ENCODE data around the gene PODXL2. TPM values are rescaled to one million over a fixed set of nuclear protein-coding genes. Genes with fewer than 3 reads are reported as not detected.

The PODXL2 gene
- total and polyA plus RNA-seq, 3 experiments from 2014 or later: 1.4 to 4.7 (median 1.7) TPM

GRCh38 chr3:127720985-127721935 lies 92.3 kb downstream of the PODXL2 start:
- no peaks in the 10 kb centered on the region for H3K9me3 ChIP-seq (ENCODE audit: low read length)
- H3K27ac Mint-ChIP-seq: no peak overlapping the region
- no peak for DNase-seq
- peaks cover 1 to 10% of the 10 kb centered on the region in 2 donors for H3K27me3 Mint-ChIP-seq
- POLR2A ChIA-PET: no interaction called here
- H3K9me3 Mint-ChIP-seq: no peaks in the 10 kb centered on the region
- CTCF ChIA-PET: no interaction called here
- H3K36me3 Mint-ChIP-seq: no peaks in the 10 kb centered on the region
- H3K27me3 ChIP-seq (ENCODE audit: insufficient read depth, low read length, poor library complexity, severe bottlenecking): no peaks in the 10 kb centered on the region
- H3K4me1 ChIP-seq (ENCODE audit: insufficient read depth, low read length): no peaks in the 10 kb centered on the region
- H3K27ac ChIP-seq (ENCODE audit: low read depth, low read length): no peak overlapping the region
- H3K36me3 ChIP-seq (ENCODE audit: insufficient read depth, low read length): no peaks in the 10 kb centered on the region
- H3K4me3 ChIP-seq (ENCODE audit: low read length): no peak overlapping the region
- no peaks in the 10 kb centered on the region for H3K4me1 Mint-ChIP-seq
- H3K4me3 Mint-ChIP-seq: no peak overlapping the region

GRCh38 chr3:127722091-127722784 lies 93.3 kb downstream of the PODXL2 start:
- no peaks in the 10 kb centered on the region for H3K27me3 ChIP-seq (ENCODE audit: insufficient read depth, low read length, poor library complexity, severe bottlenecking)
- no peaks in the 10 kb centered on the region for H3K9me3 ChIP-seq (ENCODE audit: low read length)
- no peak overlapping the region for H3K4me3 ChIP-seq (ENCODE audit: low read length)
- no peaks in the 10 kb centered on the region for H3K36me3 ChIP-seq (ENCODE audit: insufficient read depth, low read length)
- Mint-ChIP-seq H3K27ac (no peak overlapping the region), H3K36me3 (no peaks in the 10 kb centered on the region), H3K4me1 (no peaks in the 10 kb centered on the region), H3K4me3 (no peak overlapping the region), H3K27me3 (peaks cover 1 to 10% of the 10 kb centered on the region in 2 donors), H3K9me3 (no peaks in the 10 kb centered on the region)
- no peak overlapping the region for H3K27ac ChIP-seq (ENCODE audit: low read depth, low read length)
- ChIA-PET POLR2A (no interaction called here), CTCF (no interaction called here)
- H3K4me1 ChIP-seq (ENCODE audit: insufficient read depth, low read length): no peaks in the 10 kb centered on the region
- no peak for DNase-seq

Other genes starting within 250 kb of the PODXL2 start
- gene TPRA1, start 38.5 kb upstream of the PODXL2 start, total RNA-seq: 10 to 100 TPM; 48.9 to 52.1 TPM
- gene TPRA1, start 38.5 kb upstream of the PODXL2 start, polyA plus RNA-seq: 30.4 TPM
- 100 to 1,000 TPM; 279 to 288 TPM for gene MCM2, start 30.8 kb upstream of the PODXL2 start, total RNA-seq
- 12.0 TPM for gene MCM2, start 30.8 kb upstream of the PODXL2 start, polyA plus RNA-seq
- gene ABTB1, start 43.8 kb downstream of the PODXL2 start, total RNA-seq: 10 to 100 TPM; 21.7 to 23.1 TPM
- 64.0 TPM for gene ABTB1, start 43.8 kb downstream of the PODXL2 start, polyA plus RNA-seq
- 1 to 10 TPM; 5.3 to 5.9 TPM for gene MGLL, start 193.3 kb downstream of the PODXL2 start, total RNA-seq
- gene MGLL, start 193.3 kb downstream of the PODXL2 start, polyA plus RNA-seq: 3.0 TPM